Fibroblast of the conjunctiva (primary cell): Measurements from ENCODE around the gene PAPPA2.

Experiments
- DNase-seq: peaks from one replicate; pipeline ENCODE4 v3.0.0-alpha.2; 2010; ENCODE audit warnings: low read depth

The PAPPA2 gene

DNA sequence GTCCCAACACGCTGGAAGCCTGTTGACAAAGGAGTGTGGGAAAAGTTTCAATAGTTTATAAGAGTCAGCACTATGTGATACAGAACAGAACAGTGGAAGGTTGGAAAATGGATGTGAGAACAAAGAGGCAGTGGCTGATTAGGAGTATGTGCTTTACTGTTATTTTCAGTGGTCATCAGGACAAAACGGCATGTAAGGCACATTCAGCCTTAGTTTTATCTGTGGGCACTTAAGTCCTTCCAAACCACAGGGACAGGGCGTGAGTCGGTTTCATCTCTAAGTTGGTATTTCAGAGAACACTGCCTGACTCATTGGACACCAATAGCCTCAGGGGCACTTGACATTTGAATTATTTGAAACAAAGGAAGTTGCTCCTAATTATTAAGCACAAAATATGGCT is 394.7 kb downstream of the PAPPA2 start:
- DNase-seq: no peak

- DNase-seq: no peak
These were observed 395.5 kb downstream of the PAPPA2 start for GRCh38 chr1:176858433-176858916.

DNA sequence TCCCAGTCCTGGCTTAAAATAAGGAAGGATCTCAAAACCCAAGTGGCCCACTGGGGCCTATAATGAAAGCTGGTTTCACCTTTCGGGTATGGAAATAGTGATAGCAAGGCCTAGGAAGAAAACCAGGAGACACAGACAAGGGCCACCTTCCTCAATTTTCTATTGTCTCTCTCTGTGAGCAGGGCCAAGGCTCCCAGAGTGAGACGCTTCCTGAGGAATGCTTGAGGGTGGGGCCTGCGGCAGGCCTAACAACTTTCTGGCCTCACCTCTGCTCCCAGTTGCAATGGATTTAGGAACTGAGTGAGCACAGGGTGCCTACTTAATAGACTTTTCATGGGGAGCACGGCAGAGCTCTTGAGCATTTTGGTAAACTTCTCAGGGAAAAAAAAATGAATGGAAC is 400.6 kb downstream of the PAPPA2 start:
- DNase-seq: no peak

- no peak for DNase-seq
These were observed 401.2 kb downstream of the PAPPA2 start for GRCh38 chr1:176864211-176864610.

GRCh38 chr1:176866011-176866714 is 403.2 kb downstream of the PAPPA2 start:
- DNase-seq: no peak

GRCh38 chr1:176869577-176869976 is 406.6 kb downstream of the PAPPA2 start:
- DNase-seq: no peak

- no peak for DNase-seq
These were observed 414.1 kb downstream of the PAPPA2 start for GRCh38 chr1:176876966-176877515.

DNA sequence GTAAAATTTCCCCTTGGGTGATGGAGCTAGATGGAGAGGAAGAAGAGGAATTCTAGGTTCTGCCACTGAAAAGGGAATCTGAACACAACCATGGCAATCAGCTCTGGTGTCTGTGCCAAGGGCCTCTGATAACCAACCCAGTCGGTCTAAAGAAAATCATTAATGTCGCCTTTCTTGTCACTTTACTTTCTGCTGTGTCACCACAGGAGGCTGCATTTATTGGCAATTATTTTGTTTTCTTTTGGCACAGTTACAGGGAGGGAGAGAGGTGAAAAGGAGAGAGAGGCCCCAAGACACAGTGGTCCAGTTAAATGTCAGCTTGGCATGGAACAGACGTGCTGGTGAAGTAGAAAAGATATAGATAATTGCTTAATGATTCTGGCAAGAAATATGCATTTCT is 414.6 kb downstream of the PAPPA2 start:
- DNase-seq: no peak

GRCh38 chr1:176878750-176879536 is 416.0 kb downstream of the PAPPA2 start:
- no peak for DNase-seq

GRCh38 chr1:176879784-176880620 is 417.0 kb downstream of the PAPPA2 start:
- DNase-seq: no peak

DNA sequence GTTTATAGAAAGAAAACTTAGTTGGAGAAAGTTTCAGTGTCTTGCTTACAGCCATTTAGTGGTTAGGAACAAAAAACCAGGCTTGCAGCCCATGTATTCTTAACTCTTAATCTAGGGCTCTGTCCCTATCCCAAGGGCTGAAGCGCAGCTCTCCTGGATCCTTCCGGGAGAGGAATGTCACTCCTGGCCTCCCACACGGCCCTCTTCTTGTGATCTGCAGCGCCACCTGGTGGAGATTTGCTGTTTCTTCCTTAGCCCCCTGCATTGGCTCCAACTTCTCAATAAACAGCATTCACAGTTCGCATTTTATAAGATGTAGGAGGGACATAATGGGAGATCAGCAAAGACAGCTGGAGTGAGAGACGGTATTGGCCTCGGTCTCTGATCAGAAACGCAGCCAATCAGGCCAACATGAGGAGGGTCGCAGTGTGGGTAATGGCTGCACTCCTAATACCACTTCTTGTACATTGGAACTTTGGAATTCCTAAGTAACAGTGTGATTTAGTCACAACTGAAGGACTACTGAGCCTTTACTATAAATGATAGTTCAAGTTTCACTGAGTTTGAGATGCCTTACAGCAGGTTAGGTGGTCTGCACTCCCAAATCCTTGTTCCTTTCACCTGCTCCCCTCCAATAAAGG is 418.1 kb downstream of the PAPPA2 start:
- DNase-seq: peak; percentile 46

DNA sequence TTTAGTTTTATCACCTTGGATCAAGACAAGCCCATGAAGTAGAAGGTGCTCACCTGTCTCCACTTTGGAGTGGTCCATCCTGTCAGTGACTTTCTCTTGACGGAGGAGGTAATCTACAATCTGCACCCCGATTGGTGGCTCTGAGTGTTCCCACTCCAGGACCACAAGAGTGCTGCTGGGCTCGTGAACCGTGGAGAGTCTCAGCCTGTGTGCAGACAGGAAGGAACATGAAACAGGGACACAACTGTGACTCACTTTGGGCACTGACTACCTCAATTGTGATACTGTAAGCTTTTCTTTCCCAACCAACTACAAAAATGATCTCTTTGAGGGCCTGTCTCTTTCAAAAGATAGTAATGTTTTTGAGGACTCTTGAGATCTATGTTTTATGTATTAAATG is 421.3 kb downstream of the PAPPA2 start:
- DNase-seq: no peak

DNA sequence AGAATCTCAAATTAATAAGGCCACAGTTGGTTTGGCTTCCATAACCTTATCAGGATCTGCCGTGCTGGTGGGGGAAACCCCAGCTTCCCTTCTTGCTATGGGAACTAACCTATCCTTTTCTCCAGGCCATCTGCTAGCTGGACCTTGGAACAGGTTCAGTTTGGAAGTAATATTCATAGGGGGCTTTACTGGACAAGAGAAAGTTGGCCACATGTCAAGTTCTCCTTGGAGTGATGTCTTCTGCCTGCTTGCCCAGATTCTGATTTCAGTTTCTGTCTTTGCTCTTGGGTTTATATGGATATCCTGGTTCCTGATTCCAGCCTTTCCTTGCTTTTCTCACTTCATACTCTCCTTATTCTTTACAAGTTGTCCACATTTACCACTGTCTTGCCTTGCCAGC is 421.9 kb downstream of the PAPPA2 start:
- no peak for DNase-seq

GRCh38 chr1:176885341-176885740 is 422.4 kb downstream of the PAPPA2 start:
- no peak for DNase-seq

DNA sequence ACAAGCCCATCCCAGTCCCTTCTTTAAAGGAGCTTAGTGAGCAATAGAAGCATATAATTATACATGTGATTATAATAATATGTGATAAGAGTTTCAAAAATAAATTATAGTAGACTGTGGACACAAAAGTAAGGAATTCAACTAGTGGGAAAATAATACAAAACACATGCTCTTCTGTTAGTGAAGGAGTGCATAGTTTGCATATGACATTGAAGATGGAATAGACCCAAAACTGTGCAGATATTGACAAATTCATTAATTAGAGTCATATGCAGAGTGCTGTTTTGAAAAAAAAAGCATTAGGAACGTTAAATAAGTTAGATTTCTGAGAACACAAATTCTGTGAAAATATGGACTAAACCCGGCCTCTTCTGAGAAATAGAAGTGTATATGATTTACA is 422.8 kb downstream of the PAPPA2 start:
- peak; percentile 22 for DNase-seq

DNA sequence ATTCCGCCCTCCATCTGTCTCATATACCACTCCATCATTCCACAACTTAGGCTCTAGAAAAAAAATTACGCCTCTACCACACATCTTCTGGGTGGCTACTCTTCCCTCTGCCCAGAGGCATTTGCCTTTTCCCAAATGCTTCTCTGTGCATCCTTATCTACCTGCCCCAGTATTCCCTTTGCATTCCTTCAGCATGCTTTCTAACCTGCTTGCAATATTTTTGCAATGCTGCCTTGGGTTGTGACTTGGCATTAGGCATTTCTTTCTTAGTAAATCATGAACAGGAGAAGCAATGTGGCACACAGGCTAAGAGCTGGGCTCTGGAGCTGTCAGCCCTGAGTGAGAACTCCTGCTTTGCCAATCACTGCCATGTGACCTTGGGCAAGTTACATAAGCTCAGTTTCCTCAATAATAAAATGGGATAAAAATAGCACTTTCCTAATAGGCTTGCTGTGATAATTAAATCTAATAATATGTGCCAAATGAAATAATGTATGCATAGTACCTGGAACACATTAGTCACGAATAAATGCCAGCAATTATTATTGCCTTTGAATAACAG is 425.6 kb downstream of the PAPPA2 start:
- DNase-seq: no peak

DNA sequence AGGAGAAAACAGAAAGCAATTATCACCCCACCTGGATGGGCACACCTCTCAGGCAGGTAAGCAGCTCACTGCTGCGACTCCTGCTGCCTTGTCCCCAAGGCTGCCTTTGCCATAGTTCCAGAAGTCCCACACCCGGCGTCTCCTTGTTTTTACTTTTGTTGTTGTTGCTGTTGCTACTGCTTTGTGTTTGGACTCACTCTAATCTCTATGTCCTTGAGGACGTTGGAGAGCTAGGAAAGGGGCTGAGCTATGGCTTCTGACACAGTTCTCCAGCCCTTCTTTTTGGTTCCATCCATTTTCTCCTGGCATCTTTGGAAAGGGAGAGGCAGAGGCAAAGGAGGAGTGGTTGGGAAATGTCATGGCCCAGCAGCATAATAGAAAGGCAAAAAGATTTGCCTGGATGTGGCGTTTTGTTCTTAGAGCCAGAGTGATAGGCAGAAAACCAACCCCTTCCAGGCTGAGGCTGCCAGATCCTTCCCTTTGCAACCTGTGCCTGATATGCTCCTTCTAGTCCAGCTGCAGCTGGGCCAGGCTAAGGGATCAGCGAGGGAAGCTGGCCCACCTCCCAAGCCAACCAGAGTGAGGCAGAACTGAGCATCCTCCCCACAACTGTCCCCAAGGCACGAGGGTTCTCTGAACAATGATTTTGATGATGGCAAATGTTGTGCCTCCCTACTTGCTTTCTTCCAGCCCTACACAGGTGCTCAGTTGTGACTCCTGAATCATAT is 430.8 kb downstream of the PAPPA2 start:
- no peak for DNase-seq

- no peak for DNase-seq
These were observed 431.5 kb downstream of the PAPPA2 start for GRCh38 chr1:176894450-176894849.
